Parathyroid adenoma (tissue), 2 donors: ENCODE results near the gene NDUFA13.
A peak's percentile ranks its signal among the peaks of the same experiment; 100 is the strongest.

Source experiments
- H2AFZ ChIP-seq: fragments of 300-600 bp; sonication (generic); one replicate; pipeline ENCODE4 v1.7.0; 2017; ENCODE audit warnings: antibody characterized with exemption, mild to moderate bottlenecking
- H3K27ac ChIP-seq: fragments of 300-600 bp; sonication (generic); one replicate; pipeline ENCODE4 v1.7.0; 2017
- H3K27me3 ChIP-seq: fragments of 300-600 bp; sonication (generic); one replicate; pipeline ENCODE4 v1.7.0; 2017; ENCODE audit warnings: low read length; ENCODE audit not compliant: control insufficient read depth, insufficient read depth
- H3K36me3 ChIP-seq: fragments of 300-600 bp; sonication (generic); one replicate; pipeline ENCODE4 v1.7.0; 2017; ENCODE audit warnings: low read length; ENCODE audit not compliant: control insufficient read depth, insufficient read depth
- H3K4me1 ChIP-seq: fragments of 300-600 bp; sonication (generic); one replicate; pipeline ENCODE4 v1.7.0; 2017; ENCODE audit warnings: control low read depth
- H3K4me2 ChIP-seq: fragments of 300-600 bp; sonication (generic); one replicate; pipeline ENCODE4 v1.7.0; 2017; ENCODE audit warnings: low read length
- H3K4me3 ChIP-seq: fragments of 300-600 bp; sonication (generic); one replicate; pipeline ENCODE4 v1.7.0; 2017; ENCODE audit warnings: low read depth, low read length
- H3K79me2 ChIP-seq: fragments of 300-600 bp; sonication (generic); one replicate; pipeline ENCODE4 v1.7.0; 2017; ENCODE audit warnings: control low read depth
- H3K9ac ChIP-seq: fragments of 300-600 bp; sonication (generic); one replicate; pipeline ENCODE4 v1.7.0; 2017; ENCODE audit warnings: mild to moderate bottlenecking
- H3K9me3 ChIP-seq: fragments of 300-600 bp; sonication (generic); one replicate; pipeline ENCODE4 v1.7.0; 2017; ENCODE audit warnings: low read length; ENCODE audit not compliant: control insufficient read depth
- CTCF ChIP-seq: fragments of 300-600 bp; sonication (generic); IDR thresholded peaks from one replicate; pipeline ENCODE4 v1.7.0; 2017; ENCODE audit warnings: antibody characterized with exemption, mild to moderate bottlenecking
- donor health status: primary hyperparathyroidism.

NDUFA13 gene

DNA sequence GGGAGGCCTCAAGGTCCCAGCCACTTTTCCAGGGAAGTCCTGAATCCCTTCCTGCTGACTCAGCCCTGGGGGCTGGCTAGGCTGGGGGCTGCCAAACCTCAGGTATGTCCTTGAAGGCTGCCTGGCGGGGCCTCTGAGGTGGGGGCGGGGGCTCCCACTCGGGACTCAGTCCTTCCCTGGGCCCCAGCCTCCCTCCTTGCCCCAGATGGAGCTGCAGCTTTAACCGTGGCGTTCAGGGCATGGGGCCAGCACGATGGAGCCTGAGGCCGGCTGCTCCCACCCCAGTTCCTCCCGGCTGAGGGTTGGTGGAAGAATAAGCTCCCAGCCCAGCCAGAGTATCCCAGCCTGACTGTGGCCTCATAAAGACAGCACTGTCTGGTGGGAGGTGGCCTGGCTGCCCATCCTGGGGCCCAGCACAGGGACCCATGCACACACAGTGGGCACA is 34.5 kb downstream of the NDUFA13 start:
- no peaks in the 10 kb centered on the region for H3K9me3 ChIP-seq
- no peak overlapping the region for H3K27ac ChIP-seq
- no peak overlapping the region for H3K4me2 ChIP-seq
- TF ChIP-seq CTCF, result no peak
- H3K4me1 ChIP-seq, result no peaks in the 10 kb centered on the region
- H3K9ac ChIP-seq, result no peak overlapping the region
- H3K79me2 ChIP-seq, result no peaks in the 10 kb centered on the region
- no peak overlapping the region for H3K4me3 ChIP-seq
- H3K36me3 ChIP-seq, result no peaks in the 10 kb centered on the region
- no peak overlapping the region for H2AFZ ChIP-seq
- H3K27me3 ChIP-seq, result no peaks in the 10 kb centered on the region

- Histone ChIP-seq H3K36me3 (no peaks in the 10 kb centered on the region), H3K9ac (no peak overlapping the region), H3K27ac (no peak overlapping the region), H3K4me1 (no peaks in the 10 kb centered on the region), H3K4me3 (no peak overlapping the region), H3K4me2 (no peak overlapping the region), H3K79me2 (no peaks in the 10 kb centered on the region), H3K9me3 (no peaks in the 10 kb centered on the region), H3K27me3 (no peaks in the 10 kb centered on the region), H2AFZ (no peak overlapping the region)
- no peak for TF ChIP-seq CTCF
Observed at GRCh38 chr19:19550972-19551852, 35.2 kb downstream of the NDUFA13 start.

DNA sequence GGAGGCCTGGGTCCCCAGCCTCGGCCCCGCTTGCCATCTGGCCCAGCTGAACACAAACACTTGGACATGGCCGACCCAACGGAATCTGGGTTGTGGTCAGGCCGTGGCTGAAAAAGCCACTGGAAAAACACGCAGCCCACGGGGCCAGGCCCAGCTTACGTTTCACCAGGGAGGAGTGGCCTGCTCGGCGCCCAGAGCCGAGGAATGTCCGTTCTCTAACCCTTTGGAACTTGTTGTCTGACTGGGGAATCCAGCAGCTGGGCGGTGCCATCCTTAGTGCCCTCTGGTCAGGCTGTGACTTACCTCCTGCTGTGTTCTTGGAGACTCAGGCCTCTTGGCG is 35.8 kb downstream of the NDUFA13 start:
- no peak overlapping the region for H3K4me3 ChIP-seq
- no peaks in the 10 kb centered on the region for H3K27me3 ChIP-seq
- no peak overlapping the region for H3K9ac ChIP-seq
- H3K27ac ChIP-seq, result no peak overlapping the region
- H3K4me2 ChIP-seq, result no peak overlapping the region
- no peak overlapping the region for H2AFZ ChIP-seq
- no peak for TF ChIP-seq CTCF
- no peaks in the 10 kb centered on the region for H3K36me3 ChIP-seq
- H3K9me3 ChIP-seq, result no peaks in the 10 kb centered on the region
- no peaks in the 10 kb centered on the region for H3K4me1 ChIP-seq
- H3K79me2 ChIP-seq, result no peaks in the 10 kb centered on the region

DNA sequence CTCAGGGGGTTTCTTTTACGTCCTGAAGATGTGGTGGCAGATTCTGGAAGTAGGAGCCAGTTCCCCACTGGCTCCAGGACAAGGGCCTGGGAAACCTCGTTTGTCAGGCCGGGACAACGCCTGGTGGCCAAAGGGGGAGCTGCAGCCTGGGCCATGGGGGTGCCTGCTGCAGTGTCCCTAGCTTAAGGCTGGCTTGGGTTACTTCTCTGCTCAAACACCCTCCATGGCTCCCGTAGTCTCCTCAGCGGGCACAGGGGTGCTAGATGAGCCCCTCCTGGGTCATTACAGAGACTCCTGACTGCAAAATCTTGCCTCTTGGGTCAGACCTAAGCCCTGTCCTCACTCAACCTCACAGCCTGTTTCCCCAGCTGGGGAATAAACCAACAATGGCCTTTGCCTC is 36.8 kb downstream of the NDUFA13 start:
- Histone ChIP-seq H3K9me3 (no peaks in the 10 kb centered on the region), H3K4me3 (no peak overlapping the region), H3K27ac (no peak overlapping the region), H3K4me2 (no peak overlapping the region), H3K27me3 (no peaks in the 10 kb centered on the region), H3K79me2 (no peaks in the 10 kb centered on the region), H2AFZ (no peak overlapping the region), H3K9ac (no peak overlapping the region), H3K36me3 (no peaks in the 10 kb centered on the region), H3K4me1 (no peaks in the 10 kb centered on the region)
- TF ChIP-seq CTCF, result peak; percentile 40

- Histone ChIP-seq H3K9ac (no peak overlapping the region), H3K79me2 (no peaks in the 10 kb centered on the region), H3K4me2 (no peak overlapping the region), H3K36me3 (no peaks in the 10 kb centered on the region), H2AFZ (no peak overlapping the region), H3K9me3 (no peaks in the 10 kb centered on the region), H3K27me3 (no peaks in the 10 kb centered on the region), H3K4me1 (no peaks in the 10 kb centered on the region), H3K27ac (no peak overlapping the region), H3K4me3 (no peak overlapping the region)
- TF ChIP-seq CTCF, result no peak
Observed at GRCh38 chr19:19553670-19554069, 37.6 kb downstream of the NDUFA13 start.
